Measurements from ENCODE around the gene CNTNAP2.

DNA sequence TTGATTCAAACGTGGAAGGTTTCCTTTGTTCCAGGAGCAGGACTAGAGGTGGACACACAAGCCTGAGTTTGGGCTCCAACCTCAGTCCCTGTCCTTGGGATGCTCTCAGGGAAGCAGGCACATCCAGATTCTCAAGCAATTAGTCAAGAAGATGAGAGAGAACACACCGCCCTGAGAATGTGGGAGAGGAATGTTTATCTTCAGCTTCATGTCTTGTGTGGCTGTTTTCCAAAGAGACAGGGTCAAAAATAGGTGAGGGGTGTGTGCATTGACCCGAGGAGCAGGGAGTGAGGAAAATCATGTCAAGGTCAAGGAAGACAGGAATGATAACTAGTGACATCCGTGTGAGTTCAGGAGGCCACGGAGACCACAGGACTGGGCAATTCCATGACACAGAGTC, 2001.8 kb downstream of the CNTNAP2 start:
- TF ChIP-seq, protein P1, sequence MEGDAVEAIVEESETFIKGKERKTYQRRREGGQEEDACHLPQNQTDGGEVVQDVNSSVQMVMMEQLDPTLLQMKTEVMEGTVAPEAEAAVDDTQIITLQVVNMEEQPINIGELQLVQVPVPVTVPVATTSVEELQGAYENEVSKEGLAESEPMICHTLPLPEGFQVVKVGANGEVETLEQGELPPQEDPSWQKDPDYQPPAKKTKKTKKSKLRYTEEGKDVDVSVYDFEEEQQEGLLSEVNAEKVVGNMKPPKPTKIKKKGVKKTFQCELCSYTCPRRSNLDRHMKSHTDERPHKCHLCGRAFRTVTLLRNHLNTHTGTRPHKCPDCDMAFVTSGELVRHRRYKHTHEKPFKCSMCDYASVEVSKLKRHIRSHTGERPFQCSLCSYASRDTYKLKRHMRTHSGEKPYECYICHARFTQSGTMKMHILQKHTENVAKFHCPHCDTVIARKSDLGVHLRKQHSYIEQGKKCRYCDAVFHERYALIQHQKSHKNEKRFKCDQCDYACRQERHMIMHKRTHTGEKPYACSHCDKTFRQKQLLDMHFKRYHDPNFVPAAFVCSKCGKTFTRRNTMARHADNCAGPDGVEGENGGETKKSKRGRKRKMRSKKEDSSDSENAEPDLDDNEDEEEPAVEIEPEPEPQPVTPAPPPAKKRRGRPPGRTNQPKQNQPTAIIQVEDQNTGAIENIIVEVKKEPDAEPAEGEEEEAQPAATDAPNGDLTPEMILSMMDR (IDR thresholded peaks at IDR 0.05) = no peak
- TF ChIP-seq POLR2A (IDR thresholded peaks at IDR 0.05) (no peak), POLR2AphosphoS5 (IDR thresholded peaks at IDR 0.05; ENCODE audit: insufficient read depth in 1 of 2, low read depth in 1 of 2) (no peak)
